H1 (cell line): ENCODE data around the gene GPC4. TPM values are rescaled to one million over a fixed set of nuclear protein-coding genes. Genes with fewer than 3 reads are reported as not detected.

Source experiments
- CTCF ChIA-PET: fragments of 300-600 bp; sonication (Branson Sonifier 250); formaldehyde crosslinking; loops from one replicate; lab custom pipeline; 2021; ENCODE audit not compliant: partially characterized antibody; lab: Charles Lee
- POLR2A ChIA-PET: fragments of 300-600 bp; sonication (Branson Sonifier 250); formaldehyde crosslinking; loops from one replicate; lab custom pipeline; 2021; ENCODE audit warnings: inconsistent platforms; ENCODE audit not compliant: partially characterized antibody; lab: Charles Lee
- DNase-seq, 2 experiments: peaks; one replicate each; pipeline versions ENCODE4 v3.0.0 to v3.0.0-alpha.2; 2010 to 2022; ENCODE audit warnings: low spot score in 2 of 2, low read depth in 1 of 2, mixed read lengths in 1 of 2
- FAIRE-seq: peaks from 2 replicates; lab custom pipeline; 2011; peaks lifted over from hg19 to GRCh38; lab: Jason Lieb, UNC
- H2AFZ ChIP-seq: 2 replicates; pipeline ENCODE4 v1.8.1; 2012; ENCODE audit warnings: low read length, inconsistent platforms
- H2AK5ac ChIP-seq: 2 replicates; pipeline ENCODE4 v1.6.1; 2013; ENCODE audit warnings: low read depth, low read length
- H2BK120ac ChIP-seq: replicated peaks from 2 replicates; pipeline ENCODE3; 2013; ENCODE audit warnings: low read depth, low read length, inconsistent platforms
- H2BK12ac ChIP-seq: 2 replicates; pipeline ENCODE4 v1.6.1; 2013; ENCODE audit warnings: low read depth, low read length
- H2BK15ac ChIP-seq: 2 replicates; pipeline ENCODE4 v1.6.1; 2013; ENCODE audit warnings: low read length
- H2BK20ac ChIP-seq: 2 replicates; pipeline ENCODE4 v1.6.1; 2013; ENCODE audit warnings: low read length
- H2BK5ac ChIP-seq: 2 replicates; pipeline ENCODE4 v1.6.1; 2013; ENCODE audit warnings: low read depth, low read length
- H3K14ac ChIP-seq: 2 replicates; pipeline ENCODE4 v1.6.1; 2013; ENCODE audit warnings: inconsistent platforms; ENCODE audit not compliant: insufficient read length
- H3K18ac ChIP-seq: 2 replicates; pipeline ENCODE4 v1.6.1; 2013; ENCODE audit warnings: low read length; ENCODE audit errors: extremely low read depth
- H3K23ac ChIP-seq: 2 replicates; pipeline ENCODE4 v1.6.1; 2013; ENCODE audit warnings: inconsistent platforms; ENCODE audit not compliant: insufficient read length
- H3K23me2 ChIP-seq: 2 replicates; pipeline ENCODE4 v1.6.1; 2013; ENCODE audit warnings: low read depth, low read length
- H3K27ac ChIP-seq: 2 replicates; pipeline ENCODE4 v1.6.1; 2011; ENCODE audit warnings: low read depth, low read length, inconsistent platforms
- H3K27me3 ChIP-seq, 4 experiments: replicated peaks in 1 of 4; 1 replicate in 1 of 4; 2 replicates in 3 of 4; pipeline versions ENCODE4 v1.6.1 to v1.8.1; 2011 to 2013; ENCODE audit warnings: low read length in 3 of 4, mild to moderate bottlenecking in 3 of 4, inconsistent platforms in 2 of 4, mixed read lengths in 2 of 4, moderate library complexity in 1 of 4; ENCODE audit not compliant: control insufficient read depth in 3 of 4, insufficient read depth in 3 of 4; ENCODE audit errors: extremely low read depth in 1 of 4
- H3K36me3 ChIP-seq, 4 experiments: 2 replicates each; pipeline versions ENCODE4 v1.6.1 to v1.8.1; 2011 to 2013; ENCODE audit warnings: mild to moderate bottlenecking in 4 of 4, low read length in 3 of 4, moderate library complexity in 2 of 4, control low read depth in 1 of 4, inconsistent platforms in 1 of 4; ENCODE audit not compliant: insufficient read depth in 4 of 4, control insufficient read depth in 2 of 4
- H3K4ac ChIP-seq: replicated peaks from 2 replicates; pipeline ENCODE3; 2013; ENCODE audit warnings: low read length, low read depth, mixed read lengths, inconsistent platforms; ENCODE audit not compliant: insufficient read length
- H3K4me1 ChIP-seq, 4 experiments: replicated peaks in 1 of 4; 1 replicate in 1 of 4; 2 replicates in 3 of 4; pipeline versions ENCODE4 v1.6.1 to v1.8.1; 2011 to 2013; ENCODE audit warnings: low read length in 3 of 4, inconsistent platforms in 2 of 4, mixed read lengths in 1 of 4; ENCODE audit not compliant: insufficient read depth in 4 of 4, control insufficient read depth in 3 of 4
- H3K4me2 ChIP-seq, 2 experiments: 2 replicates each; pipeline versions ENCODE4 v1.6.1 to v1.8.1; 2011 to 2013; ENCODE audit warnings: low read depth in 2 of 2, low read length in 2 of 2, control low read depth in 1 of 2, inconsistent platforms in 1 of 2, mild to moderate bottlenecking in 1 of 2; ENCODE audit not compliant: insufficient read depth in 1 of 2
- H3K4me3 ChIP-seq, 4 experiments: fragments of 200-600, 300-600 bp in 1 of 4; sonication (generic), shearing (Covaris generic), sonication (Bioruptor Twin) in 1 of 4; 2 replicates each; pipeline versions ENCODE4 v1.5.1 to v1.8.1; 2011 to 2016; ENCODE audit warnings: low read length in 4 of 4, low read depth in 3 of 4, control low read depth in 2 of 4, inconsistent platforms in 2 of 4, mild to moderate bottlenecking in 2 of 4, mixed read lengths in 1 of 4, moderate library complexity in 1 of 4; ENCODE audit not compliant: insufficient read depth in 2 of 4; ENCODE audit errors: extremely low read depth in 1 of 4
- H3K56ac ChIP-seq: replicated peaks from 2 replicates; pipeline ENCODE3; 2013; ENCODE audit warnings: low read depth, mild to moderate bottlenecking, mixed read lengths, low read length, inconsistent platforms; ENCODE audit not compliant: insufficient read length
- H3K79me1 ChIP-seq: 2 replicates; pipeline ENCODE4 v1.6.1; 2013; ENCODE audit warnings: low read depth, low read length, control low read depth
- H3K79me2 ChIP-seq, 2 experiments: 2 replicates each; pipeline versions ENCODE4 v1.6.1 to v1.8.1; 2012 to 2013; ENCODE audit warnings: low read length in 2 of 2, mild to moderate bottlenecking in 2 of 2, inconsistent platforms in 1 of 2; ENCODE audit not compliant: insufficient read depth in 2 of 2, control insufficient read depth in 1 of 2
- H3K9ac ChIP-seq, 4 experiments: replicated peaks in 1 of 4; 1 replicate in 1 of 4; 2 replicates in 3 of 4; pipeline versions ENCODE4 v1.6.1 to v1.8.1; 2011 to 2013; ENCODE audit warnings: low read depth in 3 of 4, low read length in 3 of 4, control low read depth in 2 of 4, mild to moderate bottlenecking in 2 of 4, moderate library complexity in 2 of 4, inconsistent platforms in 1 of 4; ENCODE audit errors: extremely low read depth in 1 of 4
- H3K9me3 ChIP-seq, 2 experiments: 2 replicates each; pipeline versions ENCODE4 v1.6.1 to v1.8.1; 2012 to 2013; ENCODE audit warnings: mild to moderate bottlenecking in 2 of 2, moderate library complexity in 2 of 2, control low read depth in 1 of 2, inconsistent platforms in 1 of 2, low read depth in 1 of 2, low read length in 1 of 2, mixed read lengths in 1 of 2; ENCODE audit not compliant: insufficient read depth in 2 of 2
- H4K20me1 ChIP-seq, 2 experiments: replicated peaks in 1 of 2; 2 replicates each; pipeline versions ENCODE3 to v1.8.1; 2011 to 2013; ENCODE audit warnings: inconsistent platforms in 2 of 2, low read length in 2 of 2, mild to moderate bottlenecking in 1 of 2; ENCODE audit not compliant: insufficient read depth in 2 of 2, control insufficient read depth in 1 of 2
- H4K5ac ChIP-seq: 2 replicates; pipeline ENCODE4 v1.6.1; 2013; ENCODE audit warnings: low read length, low read depth, mixed read lengths, inconsistent platforms; ENCODE audit not compliant: insufficient read length
- H4K8ac ChIP-seq: 2 replicates; pipeline ENCODE4 v1.8.0; 2013; ENCODE audit warnings: mild to moderate bottlenecking, moderate library complexity, low read length, inconsistent platforms; ENCODE audit not compliant: insufficient read depth; ENCODE audit errors: extremely low read depth
- H4K91ac ChIP-seq: replicated peaks from 2 replicates; pipeline ENCODE3; 2013; ENCODE audit warnings: low read length, mixed read lengths, inconsistent platforms; ENCODE audit not compliant: insufficient read length
- CHD1 ChIP-seq: IDR thresholded peaks from 2 replicates; pipeline ENCODE4 v1.6.1; 2012; ENCODE audit warnings: low read depth, low read length, improper control_type of control experiment
- CTBP2 ChIP-seq: IDR thresholded peaks from 2 replicates; pipeline ENCODE4 v1.7.0; 2011; ENCODE audit warnings: borderline replicate concordance, mild to moderate bottlenecking, moderate library complexity, mixed read lengths, low read length; ENCODE audit not compliant: insufficient read depth, insufficient read length
- EGR1 ChIP-seq: IDR thresholded peaks from 2 replicates; pipeline ENCODE4 v1.6.1; 2011; ENCODE audit warnings: low read depth, low read length, borderline replicate concordance
- EP300 ChIP-seq, 2 experiments: IDR thresholded peaks; 1 replicate in 1 of 2; 2 replicates in 1 of 2; pipeline ENCODE4 v1.6.1; 2011 to 2012; ENCODE audit warnings: low read depth in 2 of 2, low read length in 2 of 2, mild to moderate bottlenecking in 2 of 2, borderline replicate concordance in 1 of 2, inconsistent platforms in 1 of 2, moderate library complexity in 1 of 2
- MAFK ChIP-seq: IDR thresholded peaks from 2 replicates; pipeline ENCODE4 v1.6.1; 2012; ENCODE audit warnings: low read depth, mild to moderate bottlenecking, improper control_type of control experiment, low read length
- NRF1 ChIP-seq: IDR thresholded peaks from 2 replicates; pipeline ENCODE4 v1.6.1; 2011; ENCODE audit warnings: mild to moderate bottlenecking, low read depth, low read length, improper control_type of control experiment
- PHF8 ChIP-seq: fragments of 200-600 bp; sonication (generic); conservative IDR thresholded peaks from 2 replicates; pipeline ENCODE4 v1.7.1; 2012; ENCODE audit warnings: low read depth, mild to moderate bottlenecking, inconsistent platforms, low read length, moderate library complexity
- POLR2A ChIP-seq, 2 experiments: IDR thresholded peaks; 1 replicate in 1 of 2; 2 replicates in 1 of 2; pipeline ENCODE4 v1.6.1; 2011; ENCODE audit warnings: low read depth in 2 of 2, low read length in 2 of 2, mild to moderate bottlenecking in 2 of 2; ENCODE audit errors: control extremely low read depth in 1 of 2
- RAD21 ChIP-seq, 2 experiments: IDR thresholded peaks in 1 of 2; conservative IDR thresholded peaks in 1 of 2; 2 replicates each; pipeline ENCODE4 v1.6.1; 2011; ENCODE audit warnings: low read depth in 2 of 2, low read length in 2 of 2, improper control_type of control experiment in 1 of 2, inconsistent platforms in 1 of 2, mild to moderate bottlenecking in 1 of 2, moderate library complexity in 1 of 2
- SIX5 ChIP-seq: IDR thresholded peaks from 2 replicates; pipeline ENCODE4 v1.6.1; 2011; ENCODE audit warnings: mild to moderate bottlenecking, low read depth, low read length
- SP2 ChIP-seq: IDR thresholded peaks from 2 replicates; pipeline ENCODE4 v1.6.1; 2012; ENCODE audit warnings: mild to moderate bottlenecking, low read length, inconsistent platforms
- TBP ChIP-seq: IDR thresholded peaks from 2 replicates; pipeline ENCODE4 v1.6.1; 2011; ENCODE audit warnings: low read depth, low read length, improper control_type of control experiment
- WGBS, 2 experiments: shearing (Covaris generic) in 1 of 2; methylation state at CpG; one replicate each; pipeline versions ENCODE4 v1.1.6 to v1.1.7; 2013 to 2015; ENCODE audit warnings: low lambda C conversion rate in 2 of 2, mixed read lengths in 2 of 2, inconsistent platforms in 1 of 2, low coverage in 1 of 2, missing lambda C conversion rate in 1 of 2; ENCODE audit not compliant: insufficient replicate concordance in 2 of 2, insufficient coverage in 1 of 2, insufficient read length in 1 of 2; ENCODE audit errors: extremely low coverage in 1 of 2, missing lambda C conversion rate in 1 of 2; 5-methylcytosine and 5-hydroxymethylcytosine counted together
- polyA plus RNA-seq, 7 experiments: library from polyadenylated mRNA; depleted of rRNA in 3 of 7; stranded (reverse) in 5 of 7; unstranded in 2 of 7; fragments of >200 nt in 5 of 7; fragments of 200-250 nt in 2 of 7; gene quantifications; 1 replicate in 5 of 7; 2 replicates in 1 of 7; 4 replicates in 1 of 7; pipeline versions ENCODE4 v1.2.1 to v1.2.3, GENCODE V29; 2011 to 2013; ENCODE audit warnings: missing spikeins in 2 of 7, mixed read lengths in 2 of 7
- total RNA-seq: library from RNA; stranded (reverse); fragmentation: NEBNext Ultra II Directional; extraction: Animal tissue kit (Norgen Biotek cat#: 25700); gene quantifications from 2 replicates; pipeline ENCODE4 v1.2.1, GENCODE V29; 2021
- TF ChIP-seq, protein P1 (sequence below): IDR thresholded peaks from 2 replicates; pipeline ENCODE4 v1.6.1; 2012; ENCODE audit warnings: inconsistent platforms

Gene GPC4
- total and polyA plus RNA-seq, 2 of the 8 experiments (the other 6 are each of a cell fraction or from before 2014, with no cell fraction given), result 46.8 to 230 TPM

DNA sequence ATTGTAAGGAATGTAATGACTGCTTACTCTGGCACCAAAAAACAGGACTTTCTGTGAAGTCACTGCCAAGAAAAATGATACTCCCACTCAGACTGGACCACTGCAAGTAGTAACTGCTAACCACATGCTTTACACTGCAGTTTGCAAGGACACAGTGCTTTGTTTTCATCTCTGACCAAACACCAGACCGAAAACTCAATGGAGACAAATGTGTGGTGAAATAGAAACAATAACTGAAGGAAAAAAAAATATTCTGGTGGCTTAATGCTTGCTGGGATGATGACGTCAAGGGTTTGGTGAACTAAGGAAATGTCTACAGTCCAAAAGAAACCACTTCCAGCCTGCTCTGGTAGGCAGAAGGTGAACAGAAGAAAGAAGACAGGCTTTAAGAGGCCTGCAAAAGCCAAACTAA, 13.2 kb downstream of the GPC4 start:
- WGBS, 2 experiments, result 93% methylated on average over 2 of the region's 2 CpGs; no CpG with 5 or more reads in 1 of the 2 experiments
- no peak overlapping the region for H4K8ac ChIP-seq
- H2AK5ac ChIP-seq, result no peak overlapping the region
- no peak overlapping the region for H3K4me3 ChIP-seq
- H2BK5ac ChIP-seq, result no peak overlapping the region
- no peak overlapping the region for H2BK120ac ChIP-seq
- no peak overlapping the region for H3K9ac ChIP-seq
- no peaks in the 10 kb centered on the region for H3K27me3 ChIP-seq
- H3K36me3 ChIP-seq, result peaks cover 0 to 26% (median 9%) of the 10 kb centered on the region in 4 experiments; a peak in 3 of 8 replicates
- no peaks in the 10 kb centered on the region for H3K9me3 ChIP-seq
- no peak overlapping the region for H2BK20ac ChIP-seq
- H3K79me1 ChIP-seq, result 0 out of 2 replicates have a peak, but pooled peaks cover 2% of the 10 kb centered on the region
- no peak overlapping the region for H2AFZ ChIP-seq
- CTCF ChIA-PET, result no interaction called here
- DNase-seq (no peak), FAIRE-seq (no peak)
- peaks cover 5 to 97% of the 10 kb centered on the region in 2 experiments for H3K79me2 ChIP-seq
- H3K4me1 ChIP-seq, result 0 out of 7 replicates have a peak, but pooled peaks cover 0 to 2% (median 0%) of the 10 kb centered on the region in 4 experiments
- POLR2A ChIA-PET, result no interaction called here
- H2BK15ac ChIP-seq, result no peak overlapping the region
- H3K4me2 ChIP-seq, result no peak overlapping the region
- no peak overlapping the region for H3K14ac ChIP-seq
- no peak overlapping the region for H3K4ac ChIP-seq
- peaks cover 3 to 7% of the 10 kb centered on the region in 2 experiments for H4K20me1 ChIP-seq
- no peaks in the 10 kb centered on the region for H3K23me2 ChIP-seq
- H3K27ac ChIP-seq, result no peak overlapping the region
- H3K56ac ChIP-seq, result no peak overlapping the region
- no peak overlapping the region for H3K18ac ChIP-seq
- H4K91ac ChIP-seq, result no peak overlapping the region
- no peak overlapping the region for H4K5ac ChIP-seq
- no peak overlapping the region for H3K23ac ChIP-seq
- H2BK12ac ChIP-seq, result no peak overlapping the region
- TF ChIP-seq RAD21 (IDR thresholded peaks at IDR 0.05 in 1 of 2, conservative IDR thresholded peaks at IDR 0.05 in 1 of 2; ENCODE audit: low read depth in 2 of 2, low read length in 2 of 2), result no peak
- TF ChIP-seq EP300 (IDR thresholded peaks at IDR 0.05; ENCODE audit: borderline replicate concordance in 1 of 2, low read depth in 2 of 2, low read length in 2 of 2), result no peak
- TF ChIP-seq POLR2A (IDR thresholded peaks at IDR 0.05; ENCODE audit: control extremely low read depth in 1 of 2, low read depth in 2 of 2, low read length in 2 of 2), result no peak
- TF ChIP-seq CTBP2, result no peak
- no peak for TF ChIP-seq EGR1
- no peak for TF ChIP-seq SIX5
- TF ChIP-seq, protein P1, sequence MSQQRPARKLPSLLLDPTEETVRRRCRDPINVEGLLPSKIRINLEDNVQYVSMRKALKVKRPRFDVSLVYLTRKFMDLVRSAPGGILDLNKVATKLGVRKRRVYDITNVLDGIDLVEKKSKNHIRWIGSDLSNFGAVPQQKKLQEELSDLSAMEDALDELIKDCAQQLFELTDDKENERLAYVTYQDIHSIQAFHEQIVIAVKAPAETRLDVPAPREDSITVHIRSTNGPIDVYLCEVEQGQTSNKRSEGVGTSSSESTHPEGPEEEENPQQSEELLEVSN, result no peak
- no peak for TF ChIP-seq PHF8
- no peak for TF ChIP-seq CHD1
- TF ChIP-seq MAFK, result no peak
- TF ChIP-seq TBP, result no peak
- no peak for TF ChIP-seq NRF1
- no peak for TF ChIP-seq SP2
